Mesenchymal stem cell (in vitro differentiated cells and primary cell): ENCODE results near the gene RFX2.

Experiments
- DNase-seq: peaks from one replicate; pipeline ENCODE4 v3.0.0-alpha.2; 2013
- H2AFZ ChIP-seq: one replicate; pipeline ENCODE4 v1.6.1; 2013; ENCODE audit warnings: low read depth, mild to moderate bottlenecking, control low read depth, inconsistent platforms, low read length, moderate library complexity
- H2AK5ac ChIP-seq: 2 replicates; pipeline ENCODE4 v1.6.1; 2013; ENCODE audit warnings: low read length, moderate library complexity, mild to moderate bottlenecking, inconsistent platforms; ENCODE audit not compliant: severe bottlenecking
- H2BK120ac ChIP-seq: one replicate; pipeline ENCODE4 v1.6.1; 2013; ENCODE audit warnings: low read depth, mild to moderate bottlenecking, inconsistent platforms, low read length, moderate library complexity
- H2BK12ac ChIP-seq, 2 experiments: one replicate each; pipeline ENCODE4 v1.6.1; 2013; ENCODE audit warnings: inconsistent platforms in 2 of 2, low read length in 2 of 2, mild to moderate bottlenecking in 2 of 2, moderate library complexity in 2 of 2, control low read depth in 1 of 2
- H2BK15ac ChIP-seq: one replicate; pipeline ENCODE4 v1.6.1; 2013; ENCODE audit warnings: mild to moderate bottlenecking, low read depth, inconsistent platforms; ENCODE audit not compliant: poor library complexity, severe bottlenecking
- H2BK5ac ChIP-seq: 2 replicates; pipeline ENCODE4 v1.6.1; 2013; ENCODE audit warnings: low read depth, mild to moderate bottlenecking, low read length, control low read depth, inconsistent platforms; ENCODE audit not compliant: poor library complexity, severe bottlenecking
- H3K14ac ChIP-seq, 2 experiments: one replicate each; pipeline ENCODE4 v1.6.1; 2013; ENCODE audit warnings: inconsistent platforms in 2 of 2, low read length in 2 of 2, control low read depth in 1 of 2, mild to moderate bottlenecking in 1 of 2, moderate library complexity in 1 of 2
- H3K18ac ChIP-seq, 2 experiments: one replicate each; pipeline ENCODE4 v1.6.1; 2013; ENCODE audit warnings: inconsistent platforms in 2 of 2, low read length in 2 of 2, control low read depth in 1 of 2, low read depth in 1 of 2, mild to moderate bottlenecking in 1 of 2
- H3K23ac ChIP-seq, 2 experiments: one replicate each; pipeline ENCODE4 v1.6.1; 2013; ENCODE audit warnings: inconsistent platforms in 2 of 2, low read length in 2 of 2, mild to moderate bottlenecking in 2 of 2, moderate library complexity in 2 of 2, control low read depth in 1 of 2
- H3K27ac ChIP-seq: 2 replicates; pipeline ENCODE4 v1.5.1; 2013; ENCODE audit warnings: mild to moderate bottlenecking, moderate library complexity, low read length, control low read depth, inconsistent platforms; ENCODE audit not compliant: poor library complexity, severe bottlenecking
- H3K27me3 ChIP-seq, 2 experiments: 2 replicates each; pipeline versions ENCODE4 v1.6.1 to v1.7.0; 2013; ENCODE audit warnings: low read length in 2 of 2, mild to moderate bottlenecking in 2 of 2, moderate library complexity in 2 of 2, control low read depth in 1 of 2, inconsistent platforms in 1 of 2; ENCODE audit not compliant: control insufficient read depth in 1 of 2, insufficient read depth in 1 of 2
- H3K36me3 ChIP-seq, 2 experiments: 2 replicates each; pipeline versions ENCODE4 v1.6.1 to v1.7.0; 2013; ENCODE audit warnings: low read length in 2 of 2, control low read depth in 1 of 2, inconsistent platforms in 1 of 2, low read depth in 1 of 2, mild to moderate bottlenecking in 1 of 2; ENCODE audit not compliant: insufficient read depth in 2 of 2, control insufficient read depth in 1 of 2
- H3K4ac ChIP-seq, 2 experiments: one replicate each; pipeline ENCODE4 v1.6.1; 2013; ENCODE audit warnings: inconsistent platforms in 2 of 2, low read length in 2 of 2, mild to moderate bottlenecking in 2 of 2, moderate library complexity in 2 of 2, control low read depth in 1 of 2, low read depth in 1 of 2
- H3K4me1 ChIP-seq: 2 replicates; pipeline ENCODE4 v1.6.1; 2013; ENCODE audit warnings: low read depth, low read length, control low read depth; ENCODE audit not compliant: control insufficient read depth, insufficient read depth
- H3K4me2 ChIP-seq: 2 replicates; pipeline ENCODE4 v1.6.1; 2013; ENCODE audit warnings: low read length, mild to moderate bottlenecking, inconsistent platforms; ENCODE audit not compliant: poor library complexity, severe bottlenecking
- H3K4me3 ChIP-seq, 2 experiments: 2 replicates each; pipeline versions ENCODE4 v1.5.1 to v1.7.0; 2013; ENCODE audit warnings: low read length in 2 of 2, mild to moderate bottlenecking in 2 of 2, control low read depth in 1 of 2, low read depth in 1 of 2; ENCODE audit not compliant: insufficient read depth in 1 of 2
- H3K79me1 ChIP-seq: replicated peaks from 2 replicates; pipeline ENCODE4 v1.6.1; 2013; ENCODE audit warnings: mild to moderate bottlenecking, control low read depth, low read length, inconsistent platforms; ENCODE audit not compliant: poor library complexity, severe bottlenecking
- H3K9ac ChIP-seq: 2 replicates; pipeline ENCODE4 v1.7.0; 2013; ENCODE audit warnings: mild to moderate bottlenecking, low read length, moderate library complexity
- H3K9me3 ChIP-seq: 2 replicates; pipeline ENCODE4 v1.7.0; 2013; ENCODE audit warnings: mild to moderate bottlenecking, low read length; ENCODE audit not compliant: control insufficient read depth
- H4K8ac ChIP-seq: one replicate; pipeline ENCODE4 v1.6.1; 2013; ENCODE audit warnings: inconsistent platforms, mild to moderate bottlenecking, low read length, moderate library complexity
- H4K91ac ChIP-seq: one replicate; pipeline ENCODE4 v1.6.1; 2013; ENCODE audit warnings: mild to moderate bottlenecking, low read length, inconsistent platforms
- WGBS: methylation state at CpG from one replicate; pipeline ENCODE4 v1.1.7; 2013; ENCODE audit warnings: mixed read lengths; 5-methylcytosine and 5-hydroxymethylcytosine counted together

The RFX2 gene

GRCh38 chr19:6023936-6024335 lies 86.4 kb downstream of the RFX2 start:
- Histone ChIP-seq H3K27ac (no peak overlapping the region), H3K4me2 (no peak overlapping the region), H3K23ac (no peak overlapping the region), H3K36me3 (peaks cover 11 to 60% of the 10 kb centered on the region in 2 experiments), H3K79me1 (no peaks in the 10 kb centered on the region), H2BK12ac (no peak overlapping the region), H3K9me3 (no peaks in the 10 kb centered on the region), H3K27me3 (no peaks in the 10 kb centered on the region), H3K4ac (no peak overlapping the region), H3K9ac (no peak overlapping the region), H2BK5ac (no peak overlapping the region), H3K4me1 (peaks cover 13% of the 10 kb centered on the region), H3K14ac (no peak overlapping the region), H4K8ac (no peak overlapping the region), H2AK5ac (no peak overlapping the region), H3K4me3 (no peak overlapping the region), H3K18ac (no peak overlapping the region), H4K91ac (no peak overlapping the region), H2BK15ac (no peak overlapping the region), H2BK120ac (no peak overlapping the region), H2AFZ (no peak overlapping the region)
- 88% methylated on average over 12 of the region's 12 CpGs for WGBS
- no peak for DNase-seq

DNA sequence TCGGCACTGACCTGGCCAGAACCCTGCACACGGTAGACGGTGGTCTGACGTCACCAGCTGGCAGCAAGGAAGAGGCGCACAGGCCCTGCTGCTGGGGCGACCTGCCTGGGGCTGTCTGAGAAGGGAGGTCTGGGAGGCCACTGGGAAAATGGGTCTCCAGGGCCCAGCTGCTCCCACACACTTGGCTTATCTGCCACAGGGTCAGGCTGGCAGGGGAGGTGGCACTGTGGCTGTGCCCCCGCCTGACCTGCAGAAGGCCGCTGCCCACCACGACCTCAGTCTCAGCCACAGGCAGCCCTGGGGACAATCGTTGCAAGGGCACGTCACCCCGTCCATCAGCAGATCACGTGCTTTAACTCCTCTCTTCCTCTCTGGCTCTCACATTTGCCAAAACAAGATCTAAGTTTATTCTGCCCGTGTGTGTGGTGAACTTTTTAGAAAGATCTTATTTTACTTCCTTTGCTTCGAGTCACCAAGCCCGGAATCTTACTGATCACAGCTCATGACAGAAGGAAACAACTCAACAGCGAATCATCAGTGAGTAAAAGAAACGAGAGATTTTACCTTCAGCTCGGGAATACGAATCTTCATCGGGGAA lies 87.1 kb downstream of the RFX2 start:
- 61% methylated on average over 18 of the region's 21 CpGs for WGBS

DNA sequence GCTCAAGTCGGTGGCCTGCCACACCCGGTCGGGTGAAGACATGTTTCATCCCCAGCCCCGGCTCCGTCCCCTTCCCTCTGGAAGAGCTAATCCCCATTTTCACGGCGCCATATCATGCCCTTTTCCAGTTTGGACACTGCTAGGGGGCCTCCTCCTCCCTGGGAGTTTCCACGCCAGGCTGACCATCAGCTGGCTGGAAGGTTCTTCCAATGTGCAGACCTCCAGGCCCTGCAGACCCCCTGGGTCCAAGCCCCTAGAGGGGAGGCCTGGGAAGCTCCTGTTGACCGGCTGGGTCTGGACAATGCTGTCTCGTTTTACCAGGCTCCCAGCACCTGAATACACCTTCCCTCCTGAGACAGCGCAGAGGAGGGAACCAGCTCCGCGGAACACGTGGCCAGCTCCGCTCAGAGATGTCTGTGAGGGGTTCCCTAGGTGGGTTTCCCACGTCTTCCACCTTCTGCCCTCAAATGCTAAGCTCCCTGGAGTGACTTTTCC lies 87.7 kb downstream of the RFX2 start:
- Histone ChIP-seq H3K79me1 (no peaks in the 10 kb centered on the region), H4K91ac (peak overlapping the region; percentile 6), H3K36me3 (peaks cover 11 to 57% of the 10 kb centered on the region in 2 experiments), H3K9ac (peak overlapping the region; percentile 39), H3K27me3 (no peaks in the 10 kb centered on the region), H2BK5ac (no peak overlapping the region), H3K14ac (no peak overlapping the region), H2AK5ac (no peak overlapping the region), H2AFZ (no peak overlapping the region), H3K27ac (no peak overlapping the region), H4K8ac (peak overlapping the region; percentile 27), H2BK120ac (no peak overlapping the region), H3K4me2 (peak overlapping the region; percentile 66), H3K4ac (peak overlapping the region in 1 of 2 experiments; percentile 7), H3K18ac (no peak overlapping the region), H3K4me1 (peaks cover 13% of the 10 kb centered on the region), H2BK12ac (peak overlapping the region in 1 of 2 experiments; percentile 40), H3K4me3 (no peak overlapping the region), H2BK15ac (no peak overlapping the region), H3K23ac (no peak overlapping the region), H3K9me3 (no peaks in the 10 kb centered on the region)
- WGBS, result 66% methylated on average over 16 of the region's 16 CpGs
- no peak for DNase-seq

More for the DNA sequence above, 87.1 kb downstream of the RFX2 start:
- Histone ChIP-seq H2AK5ac (no peak overlapping the region), H3K4me3 (no peak overlapping the region), H3K14ac (peak overlapping the region in 1 of 2 experiments; percentile 80), H2AFZ (no peak overlapping the region), H2BK5ac (no peak overlapping the region), H3K9me3 (no peaks in the 10 kb centered on the region), H2BK15ac (no peak overlapping the region), H3K4ac (no peak overlapping the region), H3K27ac (no peak overlapping the region), H2BK12ac (peak overlapping the region in 1 of 2 experiments; percentile 75), H3K4me1 (peaks cover 13% of the 10 kb centered on the region), H3K36me3 (peaks cover 11 to 59% of the 10 kb centered on the region in 2 experiments), H3K79me1 (no peaks in the 10 kb centered on the region), H3K9ac (peak overlapping the region; percentile 39), H3K4me2 (no peak overlapping the region), H3K23ac (no peak overlapping the region), H3K27me3 (no peaks in the 10 kb centered on the region), H2BK120ac (no peak overlapping the region), H4K8ac (peak overlapping the region; percentile 58), H4K91ac (peak overlapping the region; percentile 77), H3K18ac (peak overlapping the region in 1 of 2 experiments; percentile 21)
- DNase-seq, result peak; percentile 58

DNA sequence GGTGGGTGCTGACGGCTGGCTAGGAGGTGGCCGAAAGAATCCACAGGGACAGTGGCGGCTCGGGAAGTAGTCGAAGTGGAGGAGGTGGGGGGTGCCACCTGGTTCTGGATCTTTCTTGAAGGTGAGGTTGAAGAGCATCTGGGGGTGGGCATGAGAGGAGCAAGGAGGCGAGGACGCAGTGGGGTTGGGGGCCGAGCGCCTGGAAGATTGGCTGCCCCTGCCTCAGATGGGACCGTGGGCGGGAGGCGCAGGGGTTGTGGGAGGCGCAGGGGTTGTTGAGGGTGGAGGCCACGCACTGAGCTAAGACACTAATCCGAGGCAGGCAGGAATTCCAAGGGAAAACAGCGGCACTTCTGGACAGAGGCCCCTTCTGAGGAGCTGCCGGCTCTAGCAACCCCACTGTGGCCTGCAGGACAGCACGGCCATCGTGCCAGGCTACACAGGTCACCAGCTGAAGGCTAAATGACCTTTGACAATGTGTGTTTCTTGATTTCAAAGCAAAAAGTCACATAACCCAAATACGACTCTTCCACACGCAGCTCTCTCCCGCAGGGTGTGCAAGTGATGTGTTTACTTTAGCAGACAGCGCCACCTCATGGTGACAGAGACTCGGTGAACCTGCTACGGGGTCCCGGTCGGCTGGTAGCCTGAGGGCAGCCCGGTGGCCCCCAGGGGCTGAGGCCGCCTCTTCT lies 88.3 kb downstream of the RFX2 start:
- H3K18ac ChIP-seq, result peak overlapping the region in 1 of 2 experiments; percentile 28
- H2AK5ac ChIP-seq, result no peak overlapping the region
- H2BK5ac ChIP-seq, result no peak overlapping the region
- H3K4me3 ChIP-seq, result no peak overlapping the region
- no peak overlapping the region for H3K14ac ChIP-seq
- peaks cover 0 to 3% of the 10 kb centered on the region in 2 experiments for H3K27me3 ChIP-seq
- no peak overlapping the region for H3K27ac ChIP-seq
- H3K4me2 ChIP-seq, result peak overlapping the region; percentile 66
- peak overlapping the region; percentile 65 for H4K91ac ChIP-seq
- no peaks in the 10 kb centered on the region for H3K79me1 ChIP-seq
- peak overlapping the region; percentile 83 for H4K8ac ChIP-seq
- no peak overlapping the region for H3K4ac ChIP-seq
- peaks cover 13% of the 10 kb centered on the region for H3K4me1 ChIP-seq
- no peak overlapping the region for H3K23ac ChIP-seq
- H3K9me3 ChIP-seq, result no peaks in the 10 kb centered on the region
- DNase-seq, result peak; percentile 83
- no peak overlapping the region for H2BK15ac ChIP-seq
- peak overlapping the region; percentile 25 to 28 for H2BK12ac ChIP-seq
- 46% methylated on average over 29 of the region's 29 CpGs for WGBS
- peak overlapping the region; percentile 64 for H2AFZ ChIP-seq
- peak overlapping the region; percentile 2 for H2BK120ac ChIP-seq
- H3K36me3 ChIP-seq, result peaks cover 7 to 55% of the 10 kb centered on the region in 2 experiments
- no peak overlapping the region for H3K9ac ChIP-seq
